Epidermal melanocyte (primary cell): ENCODE data around the gene NAA40.
A peak's percentile ranks its signal among the peaks of the same experiment; 100 is the strongest.

Experiments
- DNase-seq: peaks from one replicate; pipeline ENCODE4 v3.0.0; 2011; ENCODE audit warnings: low spot score; ENCODE audit not compliant: insufficient read length

NAA40 gene

DNA sequence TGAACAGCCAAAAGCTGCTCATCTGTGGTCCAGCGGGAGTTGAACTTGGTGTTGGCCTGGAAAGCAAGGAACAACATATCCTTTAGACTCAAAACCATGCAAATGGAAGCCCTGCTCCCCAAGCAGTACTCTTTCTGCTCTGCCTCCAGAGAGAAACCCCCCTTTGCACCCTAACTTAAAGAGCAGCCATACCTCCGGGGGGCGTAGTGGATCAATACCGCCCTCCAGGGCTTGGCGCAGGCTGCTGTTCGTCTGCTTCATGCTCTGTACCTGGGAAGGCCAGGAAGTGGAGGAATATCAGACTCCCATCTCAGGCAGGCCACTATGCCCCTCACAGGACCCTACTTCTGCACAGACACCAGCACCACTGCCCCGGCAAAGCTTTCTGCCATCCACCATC, 26.1 kb upstream of the NAA40 start:
- DNase-seq, result no peak

DNA sequence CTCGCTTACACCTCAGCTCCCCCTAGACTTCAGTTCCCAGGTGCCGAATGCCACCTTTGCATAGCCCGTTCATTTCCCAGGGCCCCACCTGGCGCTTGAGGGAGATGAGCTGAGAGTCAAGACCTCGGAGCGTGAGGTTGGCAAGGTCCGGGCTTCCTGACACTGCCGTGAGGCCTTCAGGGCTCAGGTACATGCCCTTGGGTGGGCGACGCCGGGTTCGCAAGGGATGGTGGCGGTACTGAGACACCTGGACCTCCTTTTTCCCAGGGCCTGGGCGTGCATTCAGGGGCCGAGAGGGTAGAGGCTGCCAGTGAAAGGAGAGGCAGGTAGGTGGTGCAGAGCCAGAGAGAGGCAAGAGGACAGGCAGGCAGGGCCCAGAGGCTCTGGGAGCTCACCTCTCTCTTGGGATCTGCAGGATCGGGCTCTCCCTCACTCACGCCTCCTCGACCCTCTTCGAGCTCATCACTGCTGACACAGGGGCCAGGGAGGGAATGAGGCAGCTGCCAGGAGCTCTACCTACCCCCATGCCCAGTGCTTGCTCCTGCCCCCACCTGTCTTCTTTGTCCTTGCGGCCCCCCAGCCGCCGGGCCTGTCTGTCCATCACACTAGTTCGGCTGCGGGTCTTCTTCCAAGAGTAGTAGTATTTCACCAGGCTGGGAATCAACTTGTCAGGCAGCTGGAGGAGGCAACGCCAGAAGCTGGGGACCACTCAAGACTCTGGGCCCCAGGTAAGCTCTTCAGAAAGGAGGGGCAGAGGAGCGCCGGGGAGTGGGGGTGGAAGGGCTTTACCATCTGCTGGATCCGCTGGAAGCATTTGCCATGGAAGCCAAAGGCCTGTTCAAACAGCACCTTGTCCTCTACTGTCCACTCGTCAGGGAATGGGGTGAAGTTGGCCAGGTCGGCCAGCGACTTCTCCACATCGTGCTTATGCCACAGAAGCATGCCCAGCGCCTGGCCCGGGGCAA, 24.7 kb upstream of the NAA40 start:
- no peak for DNase-seq

DNA sequence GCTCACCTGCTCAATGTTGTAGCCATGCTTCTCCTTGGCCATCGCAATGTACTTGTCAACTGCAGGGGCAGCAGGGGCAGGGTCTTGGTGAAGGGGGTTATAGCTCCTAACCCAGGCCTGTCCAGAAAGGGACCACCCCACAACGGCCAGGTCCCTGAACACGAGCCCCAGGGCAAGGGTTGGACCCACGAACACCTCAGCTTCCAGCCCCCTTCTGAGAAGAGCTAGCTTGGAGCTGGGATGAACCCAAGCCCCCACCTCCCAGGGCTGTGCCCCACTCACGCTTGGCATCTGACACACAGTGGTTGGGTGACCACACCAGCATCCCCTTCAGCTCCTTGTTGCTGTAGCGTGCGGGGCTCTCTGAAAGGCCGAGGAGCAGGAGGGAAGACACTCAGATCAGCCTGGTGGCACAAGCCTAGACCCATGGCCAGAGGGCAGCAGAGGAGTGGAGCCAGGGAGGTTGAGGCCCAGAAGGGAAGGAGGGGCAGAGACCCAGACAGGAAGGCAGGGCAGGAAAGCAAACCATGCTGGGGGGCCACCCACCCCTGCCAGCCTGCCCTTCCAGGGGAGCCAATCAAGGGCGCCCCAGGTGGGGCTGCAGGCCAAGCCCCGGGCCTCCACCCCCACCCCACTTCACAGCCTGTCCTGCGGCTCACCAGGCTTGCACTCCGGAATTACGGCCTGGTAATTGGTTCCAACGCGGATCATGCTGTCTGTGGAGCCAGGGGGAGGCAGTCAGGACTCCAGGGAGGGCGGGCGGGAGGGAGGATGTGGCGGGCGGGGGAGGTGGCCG, 23.7 kb upstream of the NAA40 start:
- no peak for DNase-seq

- DNase-seq, result peak; percentile 74
Observed at GRCh38 chr11:63915961-63916836, 22.6 kb upstream of the NAA40 start.

- DNase-seq, result peak; percentile 98
Observed at GRCh38 chr11:63916837-63917691, 21.7 kb upstream of the NAA40 start, which contains the start of gene RCOR2. Gene RCOR2, minus strand, starts transcription at chr11:63917164. Its CDS starts 708 bp downstream, at chr11:63916456.

DNA sequence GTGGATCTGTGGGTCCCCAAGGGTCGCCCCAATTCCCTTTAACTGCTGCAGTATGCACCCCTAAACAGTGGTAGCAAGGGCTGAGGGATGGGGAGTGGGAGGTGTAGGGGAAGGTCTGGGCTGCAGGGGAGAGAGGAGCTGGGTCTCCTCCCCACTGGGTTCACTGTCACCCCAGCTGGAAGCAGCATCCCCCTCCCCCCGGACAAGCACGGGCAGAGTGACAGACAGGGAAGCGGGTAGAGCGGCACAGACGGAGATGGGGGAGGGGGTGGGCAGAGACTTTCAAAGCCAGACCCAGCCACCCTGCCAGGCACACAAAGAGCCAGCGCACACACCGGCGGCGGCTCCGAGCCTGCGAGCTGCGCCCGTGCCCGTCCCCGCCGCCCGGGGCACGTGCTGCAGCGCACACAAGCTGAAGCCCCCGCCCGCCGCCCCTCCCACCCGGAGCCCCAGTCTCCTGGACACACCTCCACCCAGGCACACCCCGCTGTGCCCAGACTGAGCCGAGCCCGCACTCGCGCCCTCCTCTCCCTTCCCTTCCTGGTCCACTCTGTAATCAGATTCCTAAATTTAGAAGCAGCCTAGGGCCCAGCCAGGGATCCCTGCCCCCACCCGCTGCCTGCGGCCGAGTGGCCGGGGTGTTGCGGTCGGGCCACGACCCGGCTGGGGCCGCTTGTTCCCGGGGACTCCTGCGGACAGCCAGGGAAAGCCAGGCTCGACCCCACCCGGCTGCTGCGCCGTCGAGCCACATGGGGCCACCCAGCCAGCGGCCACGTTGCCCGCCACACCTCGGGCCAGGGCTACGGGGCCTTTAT, 20.9 kb upstream of the NAA40 start:
- no peak for DNase-seq

- no peak for DNase-seq
Observed at GRCh38 chr11:63918507-63919191, 20.2 kb upstream of the NAA40 start.

GRCh38 chr11:63919267-63920125, 19.3 kb upstream of the NAA40 start:
- DNase-seq, result no peak

- DNase-seq, result no peak
Observed at GRCh38 chr11:63920126-63920938, 18.5 kb upstream of the NAA40 start.

- no peak for DNase-seq
Observed at GRCh38 chr11:63920939-63921417, 17.8 kb upstream of the NAA40 start.

DNA sequence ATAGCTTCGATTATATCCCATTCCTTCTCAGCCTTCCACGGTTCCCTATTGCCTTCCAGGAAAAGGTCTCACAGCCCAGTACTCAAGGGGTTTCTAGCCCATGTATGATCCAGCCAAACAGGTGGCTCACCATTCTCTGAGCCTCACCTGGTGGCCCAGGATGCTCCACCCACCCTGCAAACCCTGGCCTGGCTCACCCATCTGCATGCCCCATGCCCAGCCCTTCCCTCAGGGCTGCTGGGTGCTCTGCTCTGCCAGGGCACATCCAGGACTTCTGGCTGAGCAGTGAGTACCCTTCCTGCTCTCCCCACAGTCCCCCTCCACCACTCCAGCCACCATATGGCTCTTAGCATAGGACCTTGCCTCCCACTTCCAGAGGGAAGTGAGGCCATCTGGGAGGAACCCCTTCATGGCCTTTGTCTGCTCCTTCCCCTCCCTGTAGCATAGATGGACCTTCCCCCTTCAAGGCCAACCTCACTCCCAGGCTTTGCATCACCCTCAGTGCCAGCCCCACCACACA, 16.1 kb upstream of the NAA40 start:
- DNase-seq, result no peak

DNA sequence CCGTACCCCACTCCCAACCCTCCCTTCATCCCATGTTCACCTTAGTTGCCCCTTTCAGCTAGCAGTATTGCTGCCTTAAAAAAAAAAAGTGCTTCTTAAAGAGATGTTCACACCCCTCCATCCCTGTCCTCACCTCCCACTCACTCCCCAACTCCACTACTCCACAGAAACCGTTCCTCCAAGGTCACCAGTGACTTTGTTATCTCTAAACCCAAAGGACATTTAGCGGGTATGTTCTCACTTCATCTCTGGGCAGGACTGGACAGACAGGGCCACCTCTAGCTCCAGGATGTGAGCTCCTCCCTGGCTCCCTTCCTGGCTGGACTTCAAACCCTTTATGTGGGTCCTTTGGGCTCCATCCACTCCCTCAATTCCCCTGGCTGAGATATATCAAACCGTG, 15.5 kb upstream of the NAA40 start:
- DNase-seq, result no peak

GRCh38 chr11:63929616-63930015, 9.2 kb upstream of the NAA40 start:
- DNase-seq, result no peak

GRCh38 chr11:63931045-63931444, 7.8 kb upstream of the NAA40 start:
- peak; percentile 0 for DNase-seq

- peak; percentile 1 for DNase-seq
Observed at GRCh38 chr11:63931876-63932275, 6.9 kb upstream of the NAA40 start.

DNA sequence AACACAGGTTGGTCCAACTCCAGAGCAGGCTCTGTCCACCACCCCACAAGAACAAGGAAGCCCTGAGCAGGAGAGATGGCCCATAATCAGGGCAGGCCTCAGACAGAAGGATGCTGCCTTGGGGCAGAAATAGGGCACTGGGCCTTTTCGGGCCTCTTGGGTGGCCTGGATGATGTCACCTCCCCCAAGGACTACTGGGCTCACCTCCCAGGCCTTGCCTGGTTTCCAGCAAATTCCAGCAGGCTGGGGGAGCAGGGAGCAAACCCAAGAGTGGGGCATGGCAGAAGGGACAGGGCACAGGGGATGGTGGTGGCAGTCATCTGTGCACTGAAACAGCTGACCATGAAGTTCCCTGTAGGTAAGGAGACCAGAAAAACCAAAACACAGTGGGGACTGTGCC, 5.3 kb upstream of the NAA40 start:
- DNase-seq, result no peak
